HG02759 (cell line): ENCODE data around the gene G3BP2.
"Not testable (repeated sequence)": the region's sequence is repeated elsewhere in the genome, so short reads cannot be mapped to it uniquely, and the experiment has no call there.

Experiments used
- ATAC-seq: cut with Tn5 transposase; IDR thresholded peaks from one replicate; pipeline ENCODE4 v1.9.1; 2021; ENCODE audit warnings: mild to moderate bottlenecking, moderate library complexity; ENCODE audit not compliant: unreplicated experiment

Gene G3BP2

GRCh38 chr4:75673027-75673958 is at the start of gene G3BP2:
TSS of gene G3BP2 (minus strand) at chr4:75673411. CDS start at chr4:75662025, 11,386 bp downstream.
- peak; percentile 93 for ATAC-seq

DNA sequence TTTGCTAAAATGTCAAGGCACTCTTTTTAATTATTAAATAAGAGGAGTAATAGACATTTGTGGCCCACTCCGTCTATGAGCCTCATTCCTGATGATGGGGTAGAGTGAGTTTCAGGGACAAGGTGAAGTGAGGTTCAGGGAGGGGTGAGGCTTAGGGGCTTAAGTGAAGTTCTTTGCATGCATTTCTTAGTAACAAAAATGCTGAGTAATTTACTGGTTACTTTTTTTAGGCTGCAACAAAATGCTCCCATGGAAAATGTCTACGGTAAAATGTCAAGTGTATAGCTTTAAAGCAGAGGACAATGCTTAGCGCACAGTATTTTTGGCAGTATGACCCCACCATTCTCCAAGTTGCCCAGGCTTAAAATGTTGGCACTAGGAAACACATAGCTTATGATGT is 49.2 kb upstream of the G3BP2 start:
- ATAC-seq = no peak

GRCh38 chr4:75718529-75718928 is 45.3 kb upstream of the G3BP2 start:
- no peak for ATAC-seq

GRCh38 chr4:75717408-75717807 is 44.2 kb upstream of the G3BP2 start:
- ATAC-seq = no peak

- not testable (repeated sequence) for ATAC-seq
These were observed 42.8 kb upstream of the G3BP2 start for GRCh38 chr4:75716054-75716453.

- ATAC-seq = no peak
These were observed 42.0 kb upstream of the G3BP2 start for GRCh38 chr4:75715105-75715799.

DNA sequence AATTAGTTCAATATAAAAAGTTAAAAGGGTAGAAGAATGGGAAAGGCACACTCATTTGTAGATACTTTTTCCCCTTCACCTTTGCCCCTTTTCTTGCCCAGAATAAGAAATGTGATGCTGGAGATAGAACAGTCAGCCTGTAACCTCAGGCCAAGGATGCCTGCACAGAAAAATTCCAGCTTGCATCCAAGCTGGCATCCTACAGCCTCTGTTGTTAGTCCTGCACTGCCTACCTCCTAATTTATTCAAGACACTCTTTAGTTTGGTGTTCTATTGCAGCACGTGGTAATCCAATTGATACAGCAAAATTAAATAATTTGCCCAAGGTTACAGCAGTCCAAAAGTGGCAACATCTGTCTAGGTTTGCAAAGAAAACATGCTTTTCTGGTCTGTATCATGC is 41.5 kb upstream of the G3BP2 start:
- ATAC-seq = no peak

DNA sequence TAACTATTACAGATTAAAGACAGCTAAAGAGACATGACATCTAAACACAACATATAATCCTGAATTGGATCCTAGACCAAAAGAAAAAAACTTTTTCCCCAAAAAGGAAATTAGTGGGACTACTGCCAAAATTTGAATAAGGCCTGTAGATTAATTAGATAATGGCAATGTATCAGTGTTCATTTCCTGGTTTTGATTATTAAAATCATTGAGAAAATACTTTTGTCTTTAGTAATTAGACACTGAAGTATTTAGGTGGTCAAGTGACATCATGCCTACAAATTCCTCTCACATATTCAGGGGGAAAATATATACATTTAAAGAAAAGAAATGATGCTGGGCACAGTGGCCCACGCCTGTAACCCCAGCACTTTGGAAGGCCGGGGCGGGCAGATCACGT is 40.8 kb upstream of the G3BP2 start:
- no peak for ATAC-seq

DNA sequence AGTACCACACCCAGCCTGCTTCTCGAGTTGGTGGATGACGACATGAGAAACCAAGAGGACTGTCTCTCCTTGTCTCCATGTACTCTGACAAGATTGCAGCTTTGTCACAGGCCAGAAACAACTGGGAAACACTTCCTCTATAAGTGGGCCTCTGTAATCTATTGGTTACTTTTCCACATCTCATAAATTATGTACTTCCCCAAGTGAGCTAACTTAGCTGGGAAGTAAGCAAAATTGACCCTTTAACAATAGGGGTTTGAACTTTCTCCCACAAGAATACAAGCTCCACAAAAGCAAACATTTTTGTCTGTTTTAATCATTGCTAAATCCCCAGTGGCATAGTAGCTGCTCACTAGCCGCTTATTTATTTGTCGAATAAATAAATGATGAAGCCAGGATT is 37.0 kb upstream of the G3BP2 start:
- ATAC-seq = no peak

DNA sequence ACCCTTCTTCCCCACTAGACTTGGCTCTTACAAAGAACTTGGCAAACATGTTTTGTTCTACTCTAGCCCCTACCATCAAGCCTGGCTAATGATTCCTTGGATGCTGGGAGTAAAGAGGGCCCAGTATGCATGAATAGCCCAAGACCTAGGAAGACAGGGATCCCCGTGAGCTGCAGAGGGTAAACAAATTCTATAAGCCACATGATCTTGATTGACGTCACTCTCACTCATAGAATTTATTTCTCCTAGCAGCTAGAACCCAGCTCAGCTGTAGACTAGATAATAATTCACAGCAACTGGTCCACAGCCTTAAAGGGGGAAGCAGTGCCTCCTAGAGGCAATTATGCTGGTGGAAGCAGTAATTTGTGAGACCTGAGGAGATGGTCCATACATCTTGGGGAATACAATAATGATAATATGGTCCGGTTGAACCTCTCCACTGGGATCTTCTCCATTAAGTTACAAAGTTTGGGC is 35.0 kb upstream of the G3BP2 start:
- ATAC-seq = peak; percentile 64

- ATAC-seq = no peak
These were observed 32.2 kb upstream of the G3BP2 start for GRCh38 chr4:75705198-75705977.

DNA sequence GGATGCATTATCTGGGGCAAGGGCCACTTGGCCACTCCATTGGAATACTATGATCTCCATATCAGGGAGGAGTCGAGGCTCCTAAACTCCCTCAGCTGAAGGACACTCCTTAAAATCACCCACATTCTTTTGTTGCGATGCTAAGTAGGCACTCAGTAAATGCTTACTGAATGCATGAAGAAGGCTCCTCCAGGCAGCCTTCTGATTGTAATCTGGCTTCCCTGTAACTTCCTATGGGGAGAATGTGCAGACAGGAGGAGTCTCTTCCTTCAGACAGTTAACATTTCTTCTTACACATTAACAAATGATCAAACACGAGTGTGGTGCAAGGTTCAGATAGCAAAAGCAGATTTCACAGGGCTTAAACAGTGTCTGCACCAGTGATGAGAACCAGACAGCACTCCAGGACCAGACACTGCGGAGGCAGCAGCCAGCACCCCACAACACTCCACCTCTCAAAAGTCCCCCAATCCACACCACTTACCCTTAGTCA is 29.8 kb upstream of the G3BP2 start:
- no peak for ATAC-seq

DNA sequence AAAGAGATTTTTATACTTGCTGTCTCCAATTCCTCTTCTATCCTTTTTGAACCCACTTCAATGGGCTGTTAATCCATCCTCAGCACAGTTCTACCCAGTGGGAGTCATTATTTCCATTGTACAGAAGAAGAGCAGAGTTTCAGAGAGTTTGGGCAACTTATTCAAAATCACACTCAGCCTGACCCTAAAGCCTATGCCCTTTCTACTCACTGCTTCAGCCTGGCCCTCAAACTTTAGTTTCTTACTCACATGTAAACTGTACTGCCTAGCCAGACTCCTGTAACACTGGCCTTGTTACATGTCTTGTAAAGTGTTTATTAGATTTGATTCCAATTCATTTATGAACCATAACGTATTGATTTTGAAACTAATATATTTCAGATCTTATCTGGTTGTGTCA is 26.1 kb upstream of the G3BP2 start:
- ATAC-seq = peak; percentile 6

- ATAC-seq = peak; percentile 42
These were observed 25.7 kb upstream of the G3BP2 start for GRCh38 chr4:75698963-75699228.

DNA sequence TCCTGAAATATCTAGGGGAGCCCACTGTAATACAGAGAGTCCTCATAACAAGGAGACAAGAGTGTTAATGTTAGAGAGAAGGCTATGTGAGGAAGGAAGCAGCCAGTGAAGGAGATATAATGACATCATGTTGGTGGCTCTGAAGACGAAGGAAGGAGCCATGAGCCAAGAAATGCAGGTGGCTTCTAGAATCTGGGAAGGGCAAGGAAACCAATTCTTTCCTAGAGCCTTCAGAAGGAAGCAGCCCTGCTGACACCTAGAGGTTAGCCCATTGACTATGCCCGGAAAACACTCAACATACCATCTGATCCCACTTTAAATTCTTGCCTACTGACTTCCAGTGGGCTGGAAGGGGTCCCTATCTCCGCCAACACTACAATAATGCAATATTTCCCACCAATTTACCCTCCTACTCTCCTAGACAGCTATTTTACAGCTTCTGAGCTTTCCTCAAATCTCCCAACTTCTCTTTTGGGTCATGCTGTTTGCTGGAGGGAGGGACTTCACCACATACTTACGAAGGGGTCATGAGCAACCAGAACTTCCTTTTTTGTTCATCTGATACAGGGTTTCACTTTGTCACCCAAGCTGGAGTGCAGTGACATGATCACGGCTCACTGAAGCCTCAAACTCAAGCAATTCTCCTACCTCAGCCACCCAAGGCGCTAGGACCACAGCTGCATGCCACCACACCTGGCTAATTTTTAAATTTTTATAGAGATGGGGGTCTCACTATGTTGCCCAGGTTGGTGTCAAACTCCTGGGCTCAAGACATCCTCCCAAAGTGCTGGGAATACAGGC is 25.2 kb upstream of the G3BP2 start:
- peak; percentile 93 for ATAC-seq

- no peak for ATAC-seq
These were observed 23.4 kb upstream of the G3BP2 start for GRCh38 chr4:75696581-75696980.

GRCh38 chr4:75696071-75696470 is 22.9 kb upstream of the G3BP2 start:
- ATAC-seq = no peak

- not testable (repeated sequence) for ATAC-seq
These were observed 18.9 kb upstream of the G3BP2 start for GRCh38 chr4:75692066-75692465.

DNA sequence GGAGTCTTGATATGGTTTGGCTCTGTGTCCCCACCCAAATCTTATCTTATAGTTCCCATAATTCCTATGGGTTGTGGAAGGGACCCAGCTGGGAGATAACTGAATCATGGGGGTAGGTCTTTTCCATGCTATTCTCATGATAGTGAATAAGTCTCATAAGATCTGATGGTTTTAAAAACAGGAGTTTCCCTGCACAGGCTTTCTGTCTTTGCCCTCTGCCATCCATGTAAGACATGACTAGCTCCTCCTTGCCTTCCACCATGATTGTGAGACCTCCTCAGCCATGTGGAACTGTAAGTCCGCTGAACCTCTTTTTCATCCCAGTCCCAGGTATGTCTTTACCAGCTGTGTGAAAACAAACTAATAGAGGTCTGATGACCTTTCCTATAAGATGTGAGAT is 13.9 kb upstream of the G3BP2 start:
- not testable (repeated sequence) for ATAC-seq

GRCh38 chr4:75686346-75686745 is 13.1 kb upstream of the G3BP2 start:
- ATAC-seq = no peak
